Measurements from ENCODE around the gene RPS6KA1.

DNA sequence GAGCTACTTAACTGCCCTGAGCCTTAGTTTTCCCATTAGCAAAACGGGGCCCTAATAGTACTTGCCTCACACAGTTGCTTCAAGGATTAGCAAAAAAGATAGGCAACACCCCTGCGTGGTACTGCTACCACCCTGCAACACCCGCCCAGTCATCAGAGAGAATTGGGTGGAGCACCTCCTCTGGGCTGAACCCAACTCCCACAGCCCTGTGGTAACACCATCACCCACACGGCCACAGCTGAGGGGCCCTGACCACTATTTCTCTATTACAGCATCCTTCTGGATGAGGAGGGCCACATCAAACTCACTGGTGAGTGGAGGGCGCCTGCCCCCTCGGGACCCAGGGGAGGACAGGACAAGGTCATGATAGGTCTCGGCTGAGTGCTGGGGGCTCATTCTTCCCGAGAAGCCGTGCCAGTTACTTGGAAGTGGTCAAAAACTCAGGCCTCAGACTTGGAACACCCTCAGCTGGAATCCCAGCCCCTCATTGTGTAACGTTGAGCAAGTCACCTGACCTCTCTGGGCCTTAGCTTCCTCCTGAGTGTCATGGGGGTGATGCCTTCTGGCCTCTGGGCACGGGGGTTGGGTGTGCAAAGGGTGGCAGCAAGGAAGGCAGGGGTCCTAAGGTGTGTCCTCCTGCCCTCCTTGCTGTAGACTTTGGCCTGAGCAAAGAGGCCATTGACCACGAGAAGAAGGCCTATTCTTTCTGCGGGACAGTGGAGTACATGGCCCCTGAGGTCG lies 24.6 kb downstream of the RPS6KA1 start:
- no peak for TF ChIP-seq CTCF (IDR thresholded peaks at IDR 0.05)
- TF ChIP-seq POLR2A (IDR thresholded peaks at IDR 0.05), result no peak
- TF ChIP-seq POLR2AphosphoS5 (IDR thresholded peaks at IDR 0.05), result no peak

Data from upper lobe of left lung (tissue), 4 donors.